ENCODE data around the gene GFRA1. TPM values are rescaled to one million over a fixed set of nuclear protein-coding genes. Genes with fewer than 3 reads are reported as not detected.

Gene GFRA1
- polyA plus RNA-seq, 2 of the 4 experiments (the other 2 are of a cell fraction) = 4.0 to 9.5 TPM

GRCh38 chr10:116026315-116026714 is 246.7 kb downstream of the GFRA1 start:
- TF ChIP-seq CBX2 (IDR thresholded peaks at IDR 0.05; ENCODE audit: borderline replicate concordance, low read depth) (no peak), PBX3 (IDR thresholded peaks at IDR 0.05) (no peak), HES2 (IDR thresholded peaks at IDR 0.05) (no peak), MAZ (IDR thresholded peaks at IDR 0.05; ENCODE audit: borderline replicate concordance, low read depth, low read length) (no peak), ESRRA (IDR thresholded peaks at IDR 0.05; ENCODE audit: borderline replicate concordance, low read length) (no peak), CHD2 (IDR thresholded peaks at IDR 0.05; ENCODE audit: low read length, partially characterized antibody) (no peak), BHLHE40 (IDR thresholded peaks at IDR 0.05; ENCODE audit: low read depth, low read length) (no peak), USF2 (IDR thresholded peaks at IDR 0.05) (no peak), ZFP36 (IDR thresholded peaks at IDR 0.05; ENCODE audit: borderline replicate concordance, partially characterized antibody) (no peak), FOSB (CRISPR knock-in tag; IDR thresholded peaks at IDR 0.05) (no peak), GATA3 (IDR thresholded peaks at IDR 0.05; ENCODE audit: borderline replicate concordance) (no peak)
- ChIA-PET POLR2A (no interaction called here), CTCF (no interaction called here)
- Histone ChIP-seq H3K4me3 (no peak overlapping the region), H3K9me3 (no peaks in the 10 kb centered on the region), H3K4me2 (no peak overlapping the region), H3K4me1 (no peaks in the 10 kb centered on the region), H3K27ac (no peak overlapping the region)
- 71% methylated on average over 1 of the region's 1 CpG for WGBS (ENCODE audit: missing lambda C conversion rate)
- peak in 1 of 2 experiments; percentile 69; a peak in 3 of 6 replicates for ATAC-seq
- FAIRE-seq = no peak
- DNase-seq (ENCODE audit: low read depth in 1 of 2, low spot score in 1 of 2) = peak in 1 of 2 experiments; percentile 6

GRCh38 chr10:116024271-116024878 is 248.6 kb downstream of the GFRA1 start:
- ChIA-PET POLR2A (no interaction called here), CTCF (interaction anchor here (1.1 kb wide), 1 partner anchor 12 kb away, joined by 4 read pairs; no protein-coding TSS in a partner anchor)
- Histone ChIP-seq H3K4me3 (no peak overlapping the region), H3K27ac (no peak overlapping the region), H3K4me2 (no peak overlapping the region), H3K9me3 (no peaks in the 10 kb centered on the region), H3K4me1 (no peaks in the 10 kb centered on the region)
- no peak for ATAC-seq
- 77% methylated on average over 3 of the region's 3 CpGs for WGBS (ENCODE audit: missing lambda C conversion rate)
- TF ChIP-seq ZC3H11A (IDR thresholded peaks at IDR 0.05) (no peak), PHF8 (IDR thresholded peaks at IDR 0.05; ENCODE audit: borderline replicate concordance, low read depth) (no peak), NPAS2 (CRISPR knock-in tag; IDR thresholded peaks at IDR 0.05; ENCODE audit: borderline replicate concordance) (no peak), HOXB13 (CRISPR knock-in tag; IDR thresholded peaks at IDR 0.05; ENCODE audit: low read depth) (no peak)
- DNase-seq (ENCODE audit: low read depth in 1 of 2, low spot score in 1 of 2) = no peak
- no peak for FAIRE-seq

- H3K27ac ChIP-seq = no peak overlapping the region
- ChIA-PET POLR2A (no interaction called here), CTCF (interaction anchor here (1.0 kb wide), 1 partner anchor 43 kb away, joined by 3 read pairs; no protein-coding TSS in a partner anchor)
- no peak for DNase-seq (ENCODE audit: low read depth in 1 of 2, low spot score in 1 of 2)
- no peaks in the 10 kb centered on the region for H3K4me1 ChIP-seq
- H3K4me2 ChIP-seq = no peak overlapping the region
- no peaks in the 10 kb centered on the region for H3K9me3 ChIP-seq
- TF ChIP-seq FOXS1 (CRISPR knock-in tag; IDR thresholded peaks at IDR 0.05) = no peak
- no peak for TF ChIP-seq PHF8 (IDR thresholded peaks at IDR 0.05; ENCODE audit: borderline replicate concordance, low read depth)
- no peak for TF ChIP-seq TFCP2L1 (CRISPR knock-in tag; IDR thresholded peaks at IDR 0.05)
- TF ChIP-seq MYC (IDR thresholded peaks at IDR 0.05; ENCODE audit: borderline replicate concordance, low read length) = no peak
- TF ChIP-seq HOXB13 (CRISPR knock-in tag; IDR thresholded peaks at IDR 0.05; ENCODE audit: low read depth) = no peak
- TF ChIP-seq HES2 (IDR thresholded peaks at IDR 0.05) = no peak
- TF ChIP-seq POLR2A (IDR thresholded peaks at IDR 0.05; ENCODE audit: low read length) = no peak
- TF ChIP-seq CHD4 (IDR thresholded peaks at IDR 0.05; ENCODE audit: borderline replicate concordance) = no peak
- TF ChIP-seq EP300 (IDR thresholded peaks at IDR 0.05) = no peak
- TF ChIP-seq BCL3 (IDR thresholded peaks at IDR 0.05) = no peak
- no peak for TF ChIP-seq JUNB (IDR thresholded peaks at IDR 0.05)
- no peak for TF ChIP-seq RAD21 (conservative IDR thresholded peaks at IDR 0.05 in 1 of 2, IDR thresholded peaks at IDR 0.05 in 1 of 2)
- no peak for TF ChIP-seq MAFK (IDR thresholded peaks at IDR 0.05; ENCODE audit: partially characterized antibody)
- no peak for FAIRE-seq
- H3K4me3 ChIP-seq = no peak overlapping the region
- 27% methylated on average over 2 of the region's 2 CpGs for WGBS (ENCODE audit: missing lambda C conversion rate)
- no peak for ATAC-seq
Measured at GRCh38 chr10:116017405-116017804, 255.6 kb downstream of the GFRA1 start.
